H1 (cell line): ENCODE results near the gene SOCS7. TPM values are rescaled to one million over a fixed set of nuclear protein-coding genes. Genes with fewer than 3 reads are reported as not detected.

Experiments
- CTBP2 ChIP-seq: IDR thresholded peaks from 2 replicates; pipeline ENCODE4 v1.7.0; 2011; ENCODE audit warnings: borderline replicate concordance, mild to moderate bottlenecking, moderate library complexity, mixed read lengths, low read length; ENCODE audit not compliant: insufficient read depth, insufficient read length
- HDAC2 ChIP-seq, 2 experiments: fragments of 300-600 bp in 1 of 2; sonication (generic) in 1 of 2; IDR thresholded peaks; 2 replicates each; pipeline ENCODE4 v1.6.1; 2011 to 2012; ENCODE audit warnings: low read depth in 2 of 2, low read length in 2 of 2, mild to moderate bottlenecking in 2 of 2, moderate library complexity in 2 of 2, borderline replicate concordance in 1 of 2, inconsistent platforms in 1 of 2
- KDM4A ChIP-seq: IDR thresholded peaks from one replicate; pipeline ENCODE4 v1.7.1; 2012; ENCODE audit warnings: low read depth, mild to moderate bottlenecking, moderate library complexity, low read length, inconsistent platforms; ENCODE audit not compliant: severe bottlenecking
- MAFK ChIP-seq: IDR thresholded peaks from 2 replicates; pipeline ENCODE4 v1.6.1; 2012; ENCODE audit warnings: low read depth, mild to moderate bottlenecking, improper control_type of control experiment, low read length
- PHF8 ChIP-seq: fragments of 200-600 bp; sonication (generic); conservative IDR thresholded peaks from 2 replicates; pipeline ENCODE4 v1.7.1; 2012; ENCODE audit warnings: low read depth, mild to moderate bottlenecking, inconsistent platforms, low read length, moderate library complexity
- POLR2AphosphoS5 ChIP-seq: IDR thresholded peaks from 2 replicates; pipeline ENCODE4 v1.6.1; 2011; ENCODE audit warnings: low read depth, low read length
- RAD21 ChIP-seq, 2 experiments: IDR thresholded peaks in 1 of 2; conservative IDR thresholded peaks in 1 of 2; 2 replicates each; pipeline ENCODE4 v1.6.1; 2011; ENCODE audit warnings: low read depth in 2 of 2, low read length in 2 of 2, improper control_type of control experiment in 1 of 2, inconsistent platforms in 1 of 2, mild to moderate bottlenecking in 1 of 2, moderate library complexity in 1 of 2
- RBBP5 ChIP-seq: IDR thresholded peaks from 2 replicates; pipeline ENCODE4 v1.7.1; 2012; ENCODE audit warnings: low read depth, mild to moderate bottlenecking, inconsistent platforms, low read length, moderate library complexity, borderline replicate concordance
- SP1 ChIP-seq: IDR thresholded peaks from 2 replicates; pipeline ENCODE4 v1.6.1; 2011; ENCODE audit warnings: low read depth, low read length
- SP4 ChIP-seq: IDR thresholded peaks from 2 replicates; pipeline ENCODE4 v1.6.1; 2012; ENCODE audit warnings: low read length, inconsistent platforms
- TAF1 ChIP-seq: IDR thresholded peaks from 2 replicates; pipeline ENCODE4 v1.6.1; 2011; ENCODE audit warnings: mild to moderate bottlenecking, low read depth, low read length
- TAF7 ChIP-seq: optimal IDR thresholded peaks from 2 replicates; pipeline ENCODE3; 2011; ENCODE audit warnings: low read depth, mild to moderate bottlenecking, inconsistent platforms, low read length, moderate library complexity, borderline replicate concordance
- polyA plus RNA-seq, 7 experiments: library from polyadenylated mRNA; depleted of rRNA in 3 of 7; stranded (reverse) in 5 of 7; unstranded in 2 of 7; fragments of >200 nt in 5 of 7; fragments of 200-250 nt in 2 of 7; gene quantifications; 1 replicate in 5 of 7; 2 replicates in 1 of 7; 4 replicates in 1 of 7; pipeline versions ENCODE4 v1.2.1 to v1.2.3, GENCODE V29; 2011 to 2013; ENCODE audit warnings: missing spikeins in 2 of 7, mixed read lengths in 2 of 7
- total RNA-seq: library from RNA; stranded (reverse); fragmentation: NEBNext Ultra II Directional; extraction: Animal tissue kit (Norgen Biotek cat#: 25700); gene quantifications from 2 replicates; pipeline ENCODE4 v1.2.1, GENCODE V29; 2021

The SOCS7 gene
- total and polyA plus RNA-seq, 2 of the 8 experiments (the other 6 are each of a cell fraction or from before 2014, with no cell fraction given), result 13.5 to 26.9 TPM

- TF ChIP-seq TAF7 (no peak), RAD21 (IDR thresholded peaks at IDR 0.05 in 1 of 2, conservative IDR thresholded peaks at IDR 0.05 in 1 of 2; ENCODE audit: low read depth in 2 of 2, low read length in 2 of 2) (no peak), TAF1 (no peak), POLR2AphosphoS5 (no peak), MAFK (no peak), KDM4A (no peak), PHF8 (no peak), SP1 (no peak), SP4 (no peak), HDAC2 (IDR thresholded peaks at IDR 0.05; ENCODE audit: borderline replicate concordance in 1 of 2, low read depth in 2 of 2, low read length in 2 of 2) (no peak), RBBP5 (no peak), CTBP2 (no peak)
- TF ChIP-seq, all 59 proteins: peak for 0
Observed at GRCh38 chr17:38427160-38427949, 75.7 kb downstream of the SOCS7 start (continued).
